HepG2 (cell line): ENCODE data around the gene LRRC51. TPM values are rescaled to one million over a fixed set of nuclear protein-coding genes. Genes with fewer than 3 reads are reported as not detected.
A peak's percentile ranks its signal among the peaks of the same experiment; 100 is the strongest.

Experiments used
- ATF7-NPFF ChIP-seq: sonication (generic); formaldehyde crosslinking; IDR thresholded peaks from 2 replicates; pipeline ENCODE4 v1.8.1; 2023; ENCODE audit warnings: mild to moderate bottlenecking, low read depth, missing genetic modification reagents, moderate library complexity
- BHLHE40 ChIP-seq: IDR thresholded peaks from 2 replicates; pipeline ENCODE4 v1.6.1; 2011; ENCODE audit warnings: low read length, improper control_type of control experiment
- CBX5 ChIP-seq: sonication (generic); formaldehyde crosslinking; IDR thresholded peaks from 2 replicates; pipeline ENCODE4 v1.4.0; 2020; ENCODE audit warnings: missing genetic modification reagents, borderline replicate concordance
- CEBPZ ChIP-seq: IDR thresholded peaks from 2 replicates; pipeline ENCODE4 v1.6.1; 2012; ENCODE audit warnings: low read length, improper control_type of control experiment
- DNMT3B ChIP-seq: conservative IDR thresholded peaks from 2 replicates; pipeline ENCODE4 v1.6.1; 2016; ENCODE audit warnings: missing biosample characterization, control low read depth
- ETS1 ChIP-seq: sonication (generic); formaldehyde crosslinking; IDR thresholded peaks from 2 replicates; pipeline ENCODE4 v1.4.0; 2020; ENCODE audit warnings: missing genetic modification reagents
- KDM3A ChIP-seq: IDR thresholded peaks from 2 replicates; pipeline ENCODE4 v1.6.1; 2018; ENCODE audit warnings: low read depth, missing compliant biosample characterization
- MED8 ChIP-seq: sonication (generic); formaldehyde crosslinking; IDR thresholded peaks from 2 replicates; pipeline ENCODE4 v1.8.1; 2023; ENCODE audit warnings: mild to moderate bottlenecking, missing genetic modification reagents; ENCODE audit not compliant: insufficient replicate concordance
- NFAT5 ChIP-seq: sonication (generic); formaldehyde crosslinking; IDR thresholded peaks from 2 replicates; pipeline ENCODE4 v1.4.0; 2020; ENCODE audit warnings: missing genetic modification reagents
- POLR2A ChIP-seq, 2 experiments: IDR thresholded peaks; 2 replicates each; pipeline ENCODE4 v1.6.1; 2011; ENCODE audit warnings: low read depth in 2 of 2, low read length in 2 of 2, mild to moderate bottlenecking in 1 of 2, moderate library complexity in 1 of 2; ENCODE audit not compliant: insufficient read depth in 1 of 2
- RARG ChIP-seq: sonication (generic); formaldehyde crosslinking; IDR thresholded peaks from 2 replicates; pipeline ENCODE4 v1.4.0; 2020; ENCODE audit warnings: low read depth, mild to moderate bottlenecking, missing genetic modification reagents
- TCF7 ChIP-seq: sonication (generic); IDR thresholded peaks from 2 replicates; pipeline ENCODE4 v1.6.1; 2016; ENCODE audit warnings: antibody characterized with exemption, low read depth
- ZNF3 ChIP-seq: IDR thresholded peaks from 2 replicates; pipeline ENCODE4 v1.7.0; 2017; ENCODE audit warnings: inconsistent platforms
- ZNF460 ChIP-seq: sonication (generic); formaldehyde crosslinking; IDR thresholded peaks from 2 replicates; pipeline ENCODE4 v1.5.1; 2020; ENCODE audit warnings: missing genetic modification reagents, mild to moderate bottlenecking, borderline replicate concordance
- ZNF619 ChIP-seq: sonication (generic); formaldehyde crosslinking; IDR thresholded peaks from 2 replicates; pipeline ENCODE4 v1.4.0; 2020; ENCODE audit warnings: mild to moderate bottlenecking, missing genetic modification reagents
- ZNF747 ChIP-seq: sonication (generic); formaldehyde crosslinking; IDR thresholded peaks from 2 replicates; pipeline ENCODE4 v1.8.1; 2023; ENCODE audit warnings: missing genetic modification reagents, mild to moderate bottlenecking, borderline replicate concordance
- ZNF841 ChIP-seq: sonication (generic); formaldehyde crosslinking; IDR thresholded peaks from 2 replicates; pipeline ENCODE4 v1.8.1; 2023; ENCODE audit warnings: missing genetic modification reagents, borderline replicate concordance
- polyA plus RNA-seq, 8 experiments: library from polyadenylated mRNA; depleted of rRNA in 3 of 8; stranded (reverse) in 7 of 8; unstranded in 1 of 8; fragments of >200 nt; fragmentation: Illumina TruSeq in 4 of 8; extraction: Trizol in 4 of 8; gene quantifications; 2 replicates each; pipeline versions ENCODE4 v1.2.1 to v1.2.3, GENCODE V29; 2011 to 2016; ENCODE audit warnings: low read depth in 4 of 8, missing spikeins in 1 of 8, mixed read lengths in 1 of 8; ENCODE audit not compliant: insufficient read depth in 1 of 8
- total RNA-seq, 5 experiments: library from RNA; depleted of rRNA; stranded (reverse); fragments of >200 nt; fragmentation: Illumina TruSeq; extraction: Trizol; gene quantifications; 2 replicates each; pipeline ENCODE4 v1.2.3, GENCODE V29; 2016; ENCODE audit warnings: low read depth in 1 of 5
- TF ChIP-seq, protein P1 (sequence below): sonication (generic); formaldehyde crosslinking; IDR thresholded peaks from 2 replicates; pipeline ENCODE4 v1.9.0; 2022; ENCODE audit warnings: missing genetic modification reagents, mild to moderate bottlenecking, borderline replicate concordance

The LRRC51 gene
- total and polyA plus RNA-seq, 2 of the 13 experiments (the other 11 are each of a cell fraction or from before 2014, with no cell fraction given): 5.3 to 6.0 TPM

DNA sequence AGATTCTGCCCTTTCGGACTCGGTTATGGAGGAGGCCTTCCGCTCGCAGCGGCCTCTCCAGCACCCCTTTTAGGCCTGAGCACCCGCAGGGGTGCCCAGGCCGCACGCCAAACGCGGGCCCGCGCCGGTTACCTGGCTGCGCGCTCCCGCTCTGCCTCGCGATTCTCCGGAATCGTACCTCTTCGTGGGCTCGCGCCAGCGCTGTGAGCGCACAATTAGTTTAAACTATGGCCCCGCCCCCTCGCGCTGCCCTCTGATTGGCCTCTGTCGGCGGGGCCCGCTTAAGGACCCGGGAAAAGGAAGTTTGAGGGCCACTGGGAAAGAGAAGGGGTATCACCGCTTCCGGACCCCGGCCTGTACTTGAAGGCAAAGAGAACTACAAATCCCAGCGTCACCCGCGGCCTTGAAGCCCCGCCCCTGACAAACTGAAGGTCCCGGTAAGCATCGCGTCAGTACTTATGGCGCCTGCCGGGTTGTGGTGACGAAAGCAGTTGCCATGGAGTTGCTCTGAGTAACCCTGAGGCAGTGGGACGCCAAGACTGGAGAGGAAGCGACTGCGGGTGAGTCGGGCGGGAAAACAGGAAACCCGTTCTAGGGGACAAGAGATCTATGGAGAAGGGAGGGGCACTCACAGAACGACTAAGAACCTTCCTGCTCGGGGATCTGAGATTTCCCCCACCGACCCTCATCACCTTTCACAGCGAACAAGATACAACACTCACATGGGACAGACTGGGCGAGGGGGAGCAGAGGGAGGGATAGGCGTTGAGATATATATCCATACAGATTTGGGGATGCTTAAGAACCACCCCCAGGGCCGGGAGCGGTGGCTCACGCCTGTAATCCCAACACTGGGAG is at the start of gene LRRC51, which contains the start of gene NUMA1 (continued):
- TF ChIP-seq KDM3A (CRISPR knock-in tag) (peak; percentile 74; the same call in 1 of the 2 replicates), ZNF3 (CRISPR knock-in tag) (no peak), DNMT3B (no peak), ZNF619 (CRISPR knock-in tag) (no peak), BHLHE40 (0 out of 2 replicates have a peak, but pooled peaks have one; percentile 25), NFAT5 (CRISPR knock-in tag) (no peak), TCF7 (no peak), ZNF747 (CRISPR knock-in tag) (peak; percentile 46; the same call in 1 of the 2 replicates), ATF7-NPFF (no peak; the same call in 1 of the 2 replicates), CEBPZ (no peak), ETS1 (CRISPR knock-in tag) (no peak), MED8 (CRISPR knock-in tag) (no peak), CBX5 (no peak), ZNF460 (no peak), RARG (CRISPR knock-in tag) (no peak), ZNF841 (CRISPR knock-in tag) (no peak), POLR2A (IDR thresholded peaks at IDR 0.05; ENCODE audit: insufficient read depth in 1 of 2, low read depth in 2 of 2, low read length in 2 of 2) (peak; percentile 58 to 74; a peak in 2 of 4 replicates)
- TF ChIP-seq, protein P1, sequence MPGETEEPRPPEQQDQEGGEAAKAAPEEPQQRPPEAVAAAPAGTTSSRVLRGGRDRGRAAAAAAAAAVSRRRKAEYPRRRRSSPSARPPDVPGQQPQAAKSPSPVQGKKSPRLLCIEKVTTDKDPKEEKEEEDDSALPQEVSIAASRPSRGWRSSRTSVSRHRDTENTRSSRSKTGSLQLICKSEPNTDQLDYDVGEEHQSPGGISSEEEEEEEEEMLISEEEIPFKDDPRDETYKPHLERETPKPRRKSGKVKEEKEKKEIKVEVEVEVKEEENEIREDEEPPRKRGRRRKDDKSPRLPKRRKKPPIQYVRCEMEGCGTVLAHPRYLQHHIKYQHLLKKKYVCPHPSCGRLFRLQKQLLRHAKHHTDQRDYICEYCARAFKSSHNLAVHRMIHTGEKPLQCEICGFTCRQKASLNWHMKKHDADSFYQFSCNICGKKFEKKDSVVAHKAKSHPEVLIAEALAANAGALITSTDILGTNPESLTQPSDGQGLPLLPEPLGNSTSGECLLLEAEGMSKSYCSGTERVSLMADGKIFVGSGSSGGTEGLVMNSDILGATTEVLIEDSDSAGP (CRISPR knock-in tag): peak; percentile 78; the same call in 1 of the 2 replicates
